Measurements from ENCODE around the gene MARCHF11.

Gene MARCHF11

GRCh38 chr5:16131878-16132277 is 47.7 kb downstream of the MARCHF11 start:
- DNase-seq, result no peak

GRCh38 chr5:16128944-16129343 is 50.6 kb downstream of the MARCHF11 start:
- no peak for DNase-seq

- DNase-seq, result no peak
Observed at GRCh38 chr5:16127865-16128544, 51.6 kb downstream of the MARCHF11 start.

DNA sequence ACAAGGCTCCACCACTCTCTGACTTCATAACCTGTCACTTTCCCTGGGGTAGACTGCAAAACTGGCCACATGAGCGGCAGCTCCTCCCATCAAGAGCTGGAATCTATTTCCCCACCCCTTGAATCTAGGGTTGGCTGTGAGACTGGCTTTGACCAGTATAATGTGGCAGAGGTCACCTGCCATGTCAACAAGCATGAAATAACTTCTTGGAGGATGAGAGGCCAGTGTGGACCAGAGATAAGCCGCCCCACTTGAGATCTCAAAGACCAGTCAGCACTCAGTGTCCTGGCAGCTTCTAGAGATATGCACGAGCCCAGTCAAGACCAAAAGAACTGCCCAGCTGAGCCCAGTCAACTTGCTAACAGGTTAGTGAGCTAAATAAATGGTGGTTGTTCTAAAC is 59.0 kb downstream of the MARCHF11 start:
- no peak for DNase-seq

DNA sequence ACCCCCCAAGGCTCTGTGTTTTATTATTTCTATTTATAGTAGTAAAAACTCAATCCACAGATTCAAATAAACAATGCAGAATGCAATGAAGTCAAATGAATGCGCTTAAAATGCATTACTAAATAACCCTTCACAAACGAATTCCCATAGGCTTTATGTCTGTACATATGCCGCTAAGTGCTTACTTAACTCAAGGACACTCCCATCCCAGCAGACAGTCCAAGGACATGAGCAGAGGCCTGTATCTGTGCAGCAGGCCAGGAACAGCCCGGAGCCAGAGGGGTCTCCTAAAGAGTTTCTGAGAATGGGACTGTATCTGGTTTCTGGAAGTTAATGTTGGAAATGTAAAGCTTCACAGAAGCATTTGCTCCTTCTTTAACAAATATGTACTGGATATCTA is 59.8 kb downstream of the MARCHF11 start:
- DNase-seq, result no peak

DNA sequence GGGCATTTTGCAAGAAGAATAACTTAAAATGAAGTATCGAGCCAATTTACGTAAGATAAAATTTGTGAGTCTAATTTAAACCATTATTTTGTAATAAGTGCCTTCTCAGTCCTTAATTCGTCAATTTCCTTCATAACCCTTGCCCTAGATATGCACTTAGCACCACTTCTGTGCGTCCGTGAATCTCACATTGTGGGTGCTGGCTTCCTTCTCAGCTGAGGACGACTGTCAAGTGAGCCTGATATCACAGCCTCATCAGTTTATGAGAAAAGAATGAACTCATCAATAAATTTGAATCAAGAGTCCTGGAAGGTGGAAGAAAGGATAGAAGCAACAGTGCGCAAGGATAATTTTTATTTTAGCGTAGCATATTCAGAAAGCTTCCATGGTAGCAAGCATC is 64.5 kb downstream of the MARCHF11 start:
- DNase-seq, result no peak

DNA sequence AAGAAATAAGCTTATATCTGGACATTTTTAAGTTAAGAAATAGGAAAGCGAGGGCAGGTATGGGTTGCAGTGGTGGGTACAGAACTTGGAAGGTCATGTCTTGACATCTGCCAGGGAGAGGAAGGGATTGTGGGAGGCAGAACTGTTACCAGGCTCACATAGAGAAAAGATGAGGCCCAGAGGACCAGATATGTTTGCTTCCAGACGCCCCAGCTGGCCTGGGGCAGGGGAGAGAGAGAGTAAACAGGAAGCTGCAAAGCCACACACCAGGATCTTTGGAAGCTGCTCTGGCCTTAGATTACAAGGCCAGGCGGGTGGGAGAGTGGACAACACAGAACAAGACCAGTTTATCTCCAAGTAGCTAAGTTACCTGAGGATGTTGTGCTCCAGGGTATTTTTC is 71.2 kb downstream of the MARCHF11 start:
- DNase-seq, result no peak

DNA sequence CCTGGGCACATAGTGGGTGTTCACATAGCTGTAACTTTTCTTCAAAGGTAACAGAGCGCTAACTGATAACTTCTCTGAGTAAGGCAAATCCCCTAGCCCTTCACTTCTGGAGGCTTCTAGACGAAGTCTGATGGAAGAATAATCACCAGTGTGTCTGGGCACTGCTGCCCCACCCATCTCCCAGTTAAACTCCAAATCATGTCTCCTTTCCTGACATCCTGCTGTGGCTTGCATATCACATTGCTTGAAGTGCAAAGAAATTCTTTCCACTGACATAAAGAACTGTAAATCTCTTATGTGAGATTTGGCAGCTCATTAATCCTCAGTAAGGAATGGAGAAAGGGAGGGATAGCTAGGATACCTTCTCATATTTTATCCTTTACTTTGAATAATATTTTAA is 74.6 kb downstream of the MARCHF11 start:
- no peak for DNase-seq

- DNase-seq, result no peak
Observed at GRCh38 chr5:16095612-16096011, 84.0 kb downstream of the MARCHF11 start.

DNA sequence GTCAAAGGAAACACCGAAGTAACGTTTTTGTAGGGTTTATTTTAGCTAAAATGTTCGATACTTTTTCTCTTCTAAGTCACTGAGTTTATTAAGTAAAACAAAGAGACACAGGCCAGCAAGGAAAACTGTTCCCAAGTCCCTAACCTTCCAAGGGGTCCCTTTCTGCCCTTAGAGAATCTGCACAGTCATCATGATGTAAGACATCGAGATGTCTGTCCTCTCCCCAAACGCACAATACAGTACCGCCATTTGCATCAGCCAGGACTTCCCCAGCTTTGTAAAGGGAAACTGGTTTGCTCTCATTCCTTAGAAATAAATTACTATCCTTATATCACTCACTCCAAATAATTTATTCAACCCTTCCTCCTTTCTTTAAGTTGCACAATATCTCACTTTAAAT is 89.3 kb downstream of the MARCHF11 start:
- no peak for DNase-seq

DNA sequence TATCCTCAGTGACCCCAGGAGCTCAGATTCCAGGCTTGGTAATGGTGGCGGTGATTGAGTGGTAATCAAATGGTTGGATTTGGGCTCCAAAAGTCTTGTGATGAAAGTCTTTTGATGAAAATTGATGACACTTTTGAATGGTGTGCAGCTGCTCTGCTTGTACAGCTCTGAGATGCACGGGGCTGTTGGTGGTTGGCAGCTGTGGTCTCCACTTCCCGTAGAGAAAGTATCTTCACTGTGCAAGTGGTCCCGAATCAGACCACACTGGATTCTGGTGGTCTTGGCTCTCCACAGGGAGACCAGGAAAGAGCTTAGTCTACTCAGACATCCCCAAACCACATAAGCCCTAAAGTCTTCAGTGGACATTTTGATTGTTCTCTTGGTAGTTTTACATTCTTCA is 96.6 kb downstream of the MARCHF11 start:
- no peak for DNase-seq

GRCh38 chr5:16082053-16082452 is 97.5 kb downstream of the MARCHF11 start:
- DNase-seq, result no peak

DNA sequence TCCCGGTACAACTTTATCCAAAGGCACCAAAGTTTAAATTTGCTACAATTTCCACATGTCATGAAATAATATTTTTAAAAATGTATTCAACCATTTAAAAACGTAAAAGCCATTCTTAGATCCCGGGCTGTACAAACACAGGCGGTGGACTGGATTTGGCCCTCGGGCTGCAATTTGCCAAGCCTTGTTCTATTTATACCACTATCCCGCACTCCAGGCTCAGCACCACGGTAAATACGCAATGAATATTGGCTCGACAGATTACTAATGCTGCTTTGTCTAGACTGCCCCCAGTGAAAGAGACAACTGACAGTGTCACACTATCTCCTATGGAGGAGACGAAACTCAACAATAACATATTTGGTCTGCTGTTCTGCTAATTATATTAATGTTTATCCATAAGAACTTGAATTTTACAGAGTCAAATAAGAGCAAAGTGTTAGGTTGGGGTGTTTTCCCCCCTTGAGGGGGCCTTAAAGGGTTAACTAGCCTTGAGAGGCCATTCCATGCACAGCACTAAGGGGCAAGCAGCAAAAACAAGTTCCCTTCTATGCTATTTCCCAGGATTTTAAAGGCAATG is 98.1 kb downstream of the MARCHF11 start:
- no peak for DNase-seq

- no peak for DNase-seq
Observed at GRCh38 chr5:16076657-16077056, 102.9 kb downstream of the MARCHF11 start.

DNA sequence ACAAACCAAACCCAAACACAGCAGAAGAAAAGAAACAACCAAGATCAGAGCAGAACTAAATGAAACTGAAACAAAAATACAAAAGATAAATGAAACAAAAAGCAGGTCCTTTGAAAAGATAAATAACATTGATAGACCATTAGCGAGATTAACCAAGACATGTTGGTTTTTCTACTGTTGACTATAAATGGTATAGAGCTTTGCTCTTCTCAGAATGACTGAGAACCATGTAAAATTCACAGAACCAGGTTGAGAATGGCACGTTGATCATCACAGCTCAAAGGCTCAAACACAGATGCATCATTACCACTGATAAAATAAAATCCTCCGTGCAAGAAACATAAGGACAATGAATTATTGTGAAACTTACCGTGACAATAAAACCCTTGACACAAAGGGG is 105.2 kb downstream of the MARCHF11 start:
- DNase-seq, result no peak

- DNase-seq, result no peak
Observed at GRCh38 chr5:16072616-16073015, 107.0 kb downstream of the MARCHF11 start.

DNA sequence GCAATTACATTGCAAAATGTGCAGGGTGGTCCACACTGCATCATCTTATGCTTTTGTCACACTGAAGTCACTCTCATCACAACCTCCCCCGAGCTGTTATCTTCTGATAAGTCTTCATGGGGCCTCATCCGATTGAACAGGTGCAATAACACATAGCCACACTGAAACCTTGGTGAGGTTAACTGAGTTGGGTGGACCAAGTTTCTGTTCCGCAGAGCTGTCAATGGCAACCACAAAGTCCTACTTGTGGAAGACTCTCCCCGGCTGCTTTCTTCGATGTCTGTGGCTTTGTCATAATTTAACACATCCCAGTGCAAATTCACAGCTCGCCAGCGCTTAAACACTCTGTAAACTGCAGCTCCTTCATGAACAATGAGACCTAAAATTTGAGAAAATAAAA is 112.2 kb downstream of the MARCHF11 start:
- DNase-seq, result no peak

DNA sequence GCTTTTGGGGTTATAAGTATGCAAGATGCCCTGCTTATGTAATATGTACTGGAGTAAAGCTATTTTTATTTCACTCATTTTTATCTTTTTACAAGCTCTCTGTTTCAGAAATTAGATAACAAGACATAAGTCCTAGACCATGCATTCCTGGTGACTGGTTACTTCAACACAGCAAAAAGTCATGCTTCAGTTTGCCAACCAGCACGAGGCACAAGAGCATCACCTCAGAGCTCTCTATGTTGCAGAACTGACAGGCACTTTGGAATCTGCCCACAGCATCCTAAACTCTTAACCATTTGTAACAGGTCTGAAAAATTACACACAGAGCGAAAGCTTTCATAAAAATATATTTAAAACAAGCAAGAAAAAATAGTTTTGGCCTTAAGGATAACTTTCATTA is 112.8 kb downstream of the MARCHF11 start:
- DNase-seq, result no peak

GRCh38 chr5:16066320-16066719 is 113.3 kb downstream of the MARCHF11 start:
- no peak for DNase-seq

GRCh38 chr5:16065831-16066230 is 113.8 kb downstream of the MARCHF11 start:
- no peak for DNase-seq

- DNase-seq, result no peak
Observed at GRCh38 chr5:16064135-16064893, 115.3 kb downstream of the MARCHF11 start.

GRCh38 chr5:16061163-16061562 is 118.4 kb downstream of the MARCHF11 start:
- DNase-seq, result no peak

DNA sequence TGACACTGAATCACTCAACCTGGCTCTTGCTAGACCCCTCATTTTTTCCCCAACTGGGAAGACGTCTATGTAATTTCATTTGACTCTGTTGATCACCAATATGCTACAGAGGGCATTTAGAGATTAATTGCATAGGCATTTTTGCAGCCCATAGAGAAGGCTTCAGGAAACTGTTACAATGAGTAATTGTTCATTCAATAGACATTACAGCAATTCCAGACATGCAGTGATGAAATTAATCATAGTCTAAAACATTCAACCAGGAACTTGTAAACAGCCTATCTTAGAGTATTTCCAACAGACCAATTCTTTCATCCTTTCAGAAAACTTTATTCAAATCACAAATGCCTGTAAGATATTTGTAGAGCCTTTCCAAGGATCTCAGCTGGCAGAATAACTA is 122.3 kb downstream of the MARCHF11 start:
- no peak for DNase-seq

DNA sequence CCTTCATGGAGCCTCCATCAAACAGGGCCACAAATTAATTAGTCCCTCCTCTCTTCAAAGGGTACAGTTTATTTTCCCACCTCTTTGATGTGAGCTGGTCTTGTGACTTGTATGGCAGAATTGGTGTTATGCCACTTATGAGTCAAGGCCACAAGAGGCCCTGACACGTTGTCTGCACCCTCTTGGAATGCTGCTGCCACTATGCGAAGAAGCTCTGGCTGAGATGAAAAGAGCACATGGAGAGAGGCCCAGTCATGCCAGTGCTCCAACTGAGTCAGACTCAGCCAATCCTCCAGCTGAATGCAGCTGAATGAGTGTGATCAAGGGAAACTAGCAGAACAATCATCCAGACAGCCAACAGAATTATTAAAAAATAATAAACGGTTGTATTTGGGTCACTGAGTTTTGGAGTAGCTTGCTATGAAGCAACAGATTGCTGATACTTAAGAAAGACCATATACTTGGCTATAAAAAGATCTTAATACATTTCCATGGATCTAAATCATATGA is 128.3 kb downstream of the MARCHF11 start:
- no peak for DNase-seq

Data from NCI-H2029 treated with DMSO at 0.1 percent for 48 hours (cell line).